HL-60 (cell line): Measurements from ENCODE around the gene COPZ2.
"Not testable (repeated sequence)": the region's sequence is repeated elsewhere in the genome, so short reads cannot be mapped to it uniquely, and the experiment has no call there.

Experiments used
- DNase-seq, 2 experiments: peaks; one replicate each; pipeline ENCODE4 v3.0.0-alpha.2; 2010 to 2020; ENCODE audit warnings: low read depth in 1 of 2, low spot score in 1 of 2
- H3K27ac ChIP-seq: fragments of 250-450 bp; sonication (Bioruptor Pico); replicated peaks from 2 replicates; pipeline ENCODE4 v1.5.1; 2020; ENCODE audit warnings: mild to moderate bottlenecking, moderate library complexity
- H3K27me3 ChIP-seq: fragments of 250-450 bp; sonication (Bioruptor Pico); 2 replicates; pipeline ENCODE4 v1.5.1; 2021; ENCODE audit warnings: mild to moderate bottlenecking, moderate library complexity; ENCODE audit not compliant: insufficient read depth, poor library complexity, severe bottlenecking
- H3K4me3 ChIP-seq: replicated peaks from 2 replicates; pipeline ENCODE4 v1.5.1; 2011; ENCODE audit warnings: mild to moderate bottlenecking, control low read depth, low read length; ENCODE audit not compliant: insufficient read depth
- CTCF ChIP-seq: IDR thresholded peaks from one replicate; pipeline ENCODE4 v1.5.1; 2011; ENCODE audit warnings: low read length, control low read depth, inconsistent platforms; ENCODE audit not compliant: insufficient read depth
- GABPA ChIP-seq: IDR thresholded peaks from 2 replicates; pipeline ENCODE4 v1.6.1; 2012; ENCODE audit warnings: low read depth
- POLR2AphosphoS5 ChIP-seq: IDR thresholded peaks from 2 replicates; pipeline ENCODE4 v1.6.1; 2012; ENCODE audit warnings: low read depth
- SPI1 ChIP-seq: IDR thresholded peaks from 2 replicates; pipeline ENCODE4 v1.6.1; 2012; ENCODE audit warnings: low read depth, mild to moderate bottlenecking, borderline replicate concordance
- long read RNA-seq: library from polyadenylated mRNA; unstranded; transcript quantifications from one replicate; pipeline ENCODE4 v2.0.0, GENCODE V29; 2020
- TF ChIP-seq, protein P1 (sequence below): IDR thresholded peaks from 2 replicates; pipeline ENCODE4 v1.6.1; 2012; ENCODE audit warnings: low read depth; ENCODE audit not compliant: insufficient replicate concordance

Gene COPZ2, protein sequence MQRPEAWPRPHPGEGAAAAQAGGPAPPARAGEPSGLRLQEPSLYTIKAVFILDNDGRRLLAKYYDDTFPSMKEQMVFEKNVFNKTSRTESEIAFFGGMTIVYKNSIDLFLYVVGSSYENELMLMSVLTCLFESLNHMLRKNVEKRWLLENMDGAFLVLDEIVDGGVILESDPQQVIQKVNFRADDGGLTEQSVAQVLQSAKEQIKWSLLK
- long read RNA-seq = 0 reads

GRCh38 chr17:48037036-48037837, at the start of gene COPZ2:
Gene COPZ2, minus strand, starts transcription at chr17:48037797. Its CDS starts 20 bp downstream, at chr17:48037777.
- peak within 1 kb of the TSS; percentile 50 for H3K4me3 ChIP-seq
- DNase-seq = no peak
- peaks cover 29% of the 10 kb centered on the region for H3K27me3 ChIP-seq
- TF ChIP-seq POLR2AphosphoS5 (no peak), GABPA (no peak), CTCF (peak; percentile 60), SPI1 (no peak)
- TF ChIP-seq, protein P1, sequence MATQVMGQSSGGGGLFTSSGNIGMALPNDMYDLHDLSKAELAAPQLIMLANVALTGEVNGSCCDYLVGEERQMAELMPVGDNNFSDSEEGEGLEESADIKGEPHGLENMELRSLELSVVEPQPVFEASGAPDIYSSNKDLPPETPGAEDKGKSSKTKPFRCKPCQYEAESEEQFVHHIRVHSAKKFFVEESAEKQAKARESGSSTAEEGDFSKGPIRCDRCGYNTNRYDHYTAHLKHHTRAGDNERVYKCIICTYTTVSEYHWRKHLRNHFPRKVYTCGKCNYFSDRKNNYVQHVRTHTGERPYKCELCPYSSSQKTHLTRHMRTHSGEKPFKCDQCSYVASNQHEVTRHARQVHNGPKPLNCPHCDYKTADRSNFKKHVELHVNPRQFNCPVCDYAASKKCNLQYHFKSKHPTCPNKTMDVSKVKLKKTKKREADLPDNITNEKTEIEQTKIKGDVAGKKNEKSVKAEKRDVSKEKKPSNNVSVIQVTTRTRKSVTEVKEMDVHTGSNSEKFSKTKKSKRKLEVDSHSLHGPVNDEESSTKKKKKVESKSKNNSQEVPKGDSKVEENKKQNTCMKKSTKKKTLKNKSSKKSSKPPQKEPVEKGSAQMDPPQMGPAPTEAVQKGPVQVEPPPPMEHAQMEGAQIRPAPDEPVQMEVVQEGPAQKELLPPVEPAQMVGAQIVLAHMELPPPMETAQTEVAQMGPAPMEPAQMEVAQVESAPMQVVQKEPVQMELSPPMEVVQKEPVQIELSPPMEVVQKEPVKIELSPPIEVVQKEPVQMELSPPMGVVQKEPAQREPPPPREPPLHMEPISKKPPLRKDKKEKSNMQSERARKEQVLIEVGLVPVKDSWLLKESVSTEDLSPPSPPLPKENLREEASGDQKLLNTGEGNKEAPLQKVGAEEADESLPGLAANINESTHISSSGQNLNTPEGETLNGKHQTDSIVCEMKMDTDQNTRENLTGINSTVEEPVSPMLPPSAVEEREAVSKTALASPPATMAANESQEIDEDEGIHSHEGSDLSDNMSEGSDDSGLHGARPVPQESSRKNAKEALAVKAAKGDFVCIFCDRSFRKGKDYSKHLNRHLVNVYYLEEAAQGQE = no peak
- no peak within 1 kb of the TSS for H3K27ac ChIP-seq

- Histone ChIP-seq H3K27ac (no peak overlapping the region), H3K27me3 (no peaks in the 10 kb centered on the region), H3K4me3 (no peak overlapping the region)
- no peak for DNase-seq
- no peak for TF ChIP-seq SPI1
- TF ChIP-seq, protein P1 = no peak
- no peak for TF ChIP-seq GABPA
- TF ChIP-seq POLR2AphosphoS5 = no peak
- TF ChIP-seq CTCF = no peak
Observed at GRCh38 chr17:48084932-48085331, 47.3 kb upstream of the COPZ2 start.

- no peak for TF ChIP-seq CTCF
- TF ChIP-seq, protein P1 = no peak
- TF ChIP-seq SPI1 = no peak
- no peak for TF ChIP-seq POLR2AphosphoS5
- no peak for TF ChIP-seq GABPA
- H3K27me3 ChIP-seq = no peaks in the 10 kb centered on the region
- H3K4me3 ChIP-seq = no peak overlapping the region
- DNase-seq = no peak
- H3K27ac ChIP-seq = no peak overlapping the region
Observed at GRCh38 chr17:48081858-48082257, 44.3 kb upstream of the COPZ2 start.

DNA sequence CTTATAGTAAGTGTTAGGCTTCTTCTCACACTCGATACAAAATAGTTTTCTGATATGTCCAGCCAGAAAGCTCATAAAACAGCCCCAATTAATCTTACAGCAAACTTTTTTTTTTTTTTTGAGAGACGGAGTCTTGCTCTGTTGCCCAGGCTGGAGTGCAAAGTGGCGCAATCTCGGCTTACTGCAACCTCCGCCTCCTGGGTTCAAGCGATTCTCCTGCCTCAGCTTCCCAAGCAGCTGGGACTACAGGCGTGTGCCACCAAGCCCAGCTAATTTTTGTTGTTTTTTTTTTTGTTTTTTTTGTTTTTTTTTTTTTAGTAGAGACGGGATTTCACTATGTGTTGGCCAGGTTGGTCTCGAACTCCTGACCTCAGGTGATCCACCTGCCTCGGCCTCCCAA, 39.6 kb upstream of the COPZ2 start:
- H3K27ac ChIP-seq, H3K27me3 ChIP-seq, DNase-seq, H3K4me3 ChIP-seq: not testable (repeated sequence)
